ENCODE measurements around the gene MBP. TPM values are rescaled to one million over a fixed set of nuclear protein-coding genes. Genes with fewer than 3 reads are reported as not detected.

Gene MBP
- total and polyA plus RNA-seq, 8 donors = 6.3 to 33.5 (median 20.7) TPM

GRCh38 chr18:76979111-76979751 lies 153.4 kb downstream of the MBP start:
- Histone ChIP-seq H3K27ac (no peak overlapping the region), H3K4me1 (peaks cover 2 to 4% (median 4%) of the 10 kb centered on the region in 3 donors), H3K9me3 (no peaks in the 10 kb centered on the region), H3K27me3 (no peaks in the 10 kb centered on the region), H3K4me3 (no peak overlapping the region), H3K36me3 (no peaks in the 10 kb centered on the region)
- intact Hi-C loops (cut with DNase I) = no loop called here
- no peak for ATAC-seq
- DNase-seq = no peak
- TF ChIP-seq, protein P1, sequence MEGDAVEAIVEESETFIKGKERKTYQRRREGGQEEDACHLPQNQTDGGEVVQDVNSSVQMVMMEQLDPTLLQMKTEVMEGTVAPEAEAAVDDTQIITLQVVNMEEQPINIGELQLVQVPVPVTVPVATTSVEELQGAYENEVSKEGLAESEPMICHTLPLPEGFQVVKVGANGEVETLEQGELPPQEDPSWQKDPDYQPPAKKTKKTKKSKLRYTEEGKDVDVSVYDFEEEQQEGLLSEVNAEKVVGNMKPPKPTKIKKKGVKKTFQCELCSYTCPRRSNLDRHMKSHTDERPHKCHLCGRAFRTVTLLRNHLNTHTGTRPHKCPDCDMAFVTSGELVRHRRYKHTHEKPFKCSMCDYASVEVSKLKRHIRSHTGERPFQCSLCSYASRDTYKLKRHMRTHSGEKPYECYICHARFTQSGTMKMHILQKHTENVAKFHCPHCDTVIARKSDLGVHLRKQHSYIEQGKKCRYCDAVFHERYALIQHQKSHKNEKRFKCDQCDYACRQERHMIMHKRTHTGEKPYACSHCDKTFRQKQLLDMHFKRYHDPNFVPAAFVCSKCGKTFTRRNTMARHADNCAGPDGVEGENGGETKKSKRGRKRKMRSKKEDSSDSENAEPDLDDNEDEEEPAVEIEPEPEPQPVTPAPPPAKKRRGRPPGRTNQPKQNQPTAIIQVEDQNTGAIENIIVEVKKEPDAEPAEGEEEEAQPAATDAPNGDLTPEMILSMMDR (IDR thresholded peaks at IDR 0.05) = no peak
- no peak for FAIRE-seq
- WGBS, 2 donors = 95% methylated on average over 30 to 31 of the region's 31 CpGs

- Histone ChIP-seq H3K4me1 (peaks cover 2 to 4% (median 4%) of the 10 kb centered on the region in 3 donors), H3K4me3 (no peak overlapping the region), H3K36me3 (no peaks in the 10 kb centered on the region), H3K27me3 (no peaks in the 10 kb centered on the region), H3K27ac (no peak overlapping the region), H3K9me3 (no peaks in the 10 kb centered on the region)
- intact Hi-C loops (cut with DNase I) = no loop called here
- TF ChIP-seq, protein P1 (IDR thresholded peaks at IDR 0.05) = no peak
- DNase-seq (no peak), FAIRE-seq (no peak), ATAC-seq (no peak)
- WGBS, 2 donors = 89 to 94% methylated on average over 14 of the region's 14 CpGs
These were observed 154.0 kb downstream of the MBP start for GRCh38 chr18:76978616-76979015.

DNA sequence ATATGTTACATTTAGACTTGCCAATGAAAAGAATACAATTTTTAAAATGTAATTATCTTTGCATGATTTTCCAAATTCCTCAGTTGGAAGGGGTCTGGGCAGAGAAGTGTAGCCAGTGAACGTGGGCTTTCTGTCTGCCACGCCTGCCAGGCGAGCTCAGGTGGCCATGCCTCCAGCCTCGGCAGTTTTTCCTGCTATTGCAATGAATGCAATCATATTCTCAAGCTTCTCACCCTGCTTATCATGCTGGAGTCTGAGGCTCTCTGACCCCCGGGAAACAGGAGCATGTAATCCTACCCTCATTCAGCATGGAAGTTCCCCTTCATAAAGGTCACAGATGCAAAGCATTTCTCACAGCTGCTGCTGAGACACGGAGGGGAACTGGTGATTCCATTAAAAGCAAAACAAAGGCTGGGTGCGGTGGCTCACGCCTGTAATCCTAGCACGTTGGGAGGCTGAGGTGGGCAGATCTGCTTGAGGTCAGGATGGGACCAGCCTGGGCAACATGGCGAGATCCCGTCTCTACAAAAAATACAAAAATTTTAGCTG lies 154.8 kb downstream of the MBP start:
- Histone ChIP-seq H3K9me3 (no peaks in the 10 kb centered on the region), H3K27me3 (no peaks in the 10 kb centered on the region), H3K4me1 (peaks cover 0 to 4% (median 4%) of the 10 kb centered on the region in 3 donors), H3K4me3 (no peak overlapping the region), H3K27ac (no peak overlapping the region), H3K36me3 (no peaks in the 10 kb centered on the region)
- intact Hi-C loops (cut with DNase I) = no loop called here
- DNase-seq (peak in 1 of 6 donors; percentile 33), ATAC-seq (no peak), FAIRE-seq (no peak)
- TF ChIP-seq, protein P1 (IDR thresholded peaks at IDR 0.05) = no peak
- WGBS, 2 donors = 56 to 59% methylated on average over 11 of the region's 11 CpGs

DNA sequence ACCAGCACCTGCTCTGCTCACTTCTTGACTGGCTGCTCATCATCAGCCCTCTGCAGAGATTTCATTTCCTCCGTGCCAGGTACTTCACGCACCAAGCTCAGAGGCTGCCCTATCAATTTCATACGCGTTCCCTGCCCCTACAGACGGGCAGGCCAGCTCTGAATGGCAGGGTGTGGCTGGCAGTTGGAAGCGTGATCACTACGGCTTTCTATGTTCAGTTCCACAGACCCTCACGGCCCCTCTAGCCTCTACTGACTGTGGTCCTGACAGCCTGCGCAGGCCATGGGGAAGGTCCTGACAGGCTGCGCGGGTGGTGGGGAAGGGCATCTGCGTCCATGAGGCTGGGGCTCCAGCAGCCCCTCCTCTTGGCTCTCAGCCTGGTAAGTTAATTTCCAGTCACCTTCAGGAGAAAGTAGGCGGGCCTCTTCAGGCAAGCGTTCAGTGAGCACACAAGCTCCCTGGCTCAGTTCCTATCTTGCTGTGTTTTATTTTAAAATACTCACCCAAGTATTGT lies 155.4 kb downstream of the MBP start:
- DNase-seq (peak in 1 of 6 donors; percentile 57), ATAC-seq (peak; percentile 67 to 86 (median 74)), FAIRE-seq (no peak)
- Histone ChIP-seq H3K4me1 (peaks cover 0 to 4% (median 4%) of the 10 kb centered on the region in 3 donors), H3K9me3 (no peaks in the 10 kb centered on the region), H3K36me3 (no peaks in the 10 kb centered on the region), H3K27ac (no peak overlapping the region), H3K27me3 (no peaks in the 10 kb centered on the region), H3K4me3 (no peak overlapping the region)
- TF ChIP-seq, protein P1 (IDR thresholded peaks at IDR 0.05) = no peak
- 29 to 34% methylated on average over 14 of the region's 14 CpGs for WGBS, 2 donors
- intact Hi-C loops (cut with DNase I) = no loop called here
